ENCODE measurements around the gene CPNE8.

CPNE8 gene

DNA sequence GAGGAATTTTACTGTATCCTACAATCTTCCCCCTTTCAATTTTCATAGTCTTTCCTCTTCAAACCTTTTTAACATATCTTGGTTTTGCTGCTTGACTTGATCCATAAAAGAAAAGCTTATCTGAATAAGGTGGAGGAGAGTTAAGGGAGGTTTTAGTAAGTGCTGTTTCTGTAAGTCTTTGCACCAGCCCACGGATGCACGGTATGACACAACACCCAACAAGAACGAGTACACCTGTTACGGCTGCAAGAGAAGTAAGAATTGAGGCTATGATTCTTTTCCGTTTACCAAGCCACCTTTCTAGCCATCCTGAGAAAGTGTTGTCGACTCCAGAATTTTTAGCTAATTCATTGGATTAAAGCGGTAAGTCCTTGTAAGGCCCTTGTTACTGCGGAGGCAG is 26.1 kb upstream of the CPNE8 start:
- TF ChIP-seq, protein P1, sequence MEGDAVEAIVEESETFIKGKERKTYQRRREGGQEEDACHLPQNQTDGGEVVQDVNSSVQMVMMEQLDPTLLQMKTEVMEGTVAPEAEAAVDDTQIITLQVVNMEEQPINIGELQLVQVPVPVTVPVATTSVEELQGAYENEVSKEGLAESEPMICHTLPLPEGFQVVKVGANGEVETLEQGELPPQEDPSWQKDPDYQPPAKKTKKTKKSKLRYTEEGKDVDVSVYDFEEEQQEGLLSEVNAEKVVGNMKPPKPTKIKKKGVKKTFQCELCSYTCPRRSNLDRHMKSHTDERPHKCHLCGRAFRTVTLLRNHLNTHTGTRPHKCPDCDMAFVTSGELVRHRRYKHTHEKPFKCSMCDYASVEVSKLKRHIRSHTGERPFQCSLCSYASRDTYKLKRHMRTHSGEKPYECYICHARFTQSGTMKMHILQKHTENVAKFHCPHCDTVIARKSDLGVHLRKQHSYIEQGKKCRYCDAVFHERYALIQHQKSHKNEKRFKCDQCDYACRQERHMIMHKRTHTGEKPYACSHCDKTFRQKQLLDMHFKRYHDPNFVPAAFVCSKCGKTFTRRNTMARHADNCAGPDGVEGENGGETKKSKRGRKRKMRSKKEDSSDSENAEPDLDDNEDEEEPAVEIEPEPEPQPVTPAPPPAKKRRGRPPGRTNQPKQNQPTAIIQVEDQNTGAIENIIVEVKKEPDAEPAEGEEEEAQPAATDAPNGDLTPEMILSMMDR (IDR thresholded peaks at IDR 0.05; ENCODE audit: low read depth, low read length, missing control alignments): no peak
- H3K4me3 ChIP-seq (ENCODE audit: low read depth, low read length): no peak overlapping the region
- DNase-seq (ENCODE audit: low read depth): no peak

DNA sequence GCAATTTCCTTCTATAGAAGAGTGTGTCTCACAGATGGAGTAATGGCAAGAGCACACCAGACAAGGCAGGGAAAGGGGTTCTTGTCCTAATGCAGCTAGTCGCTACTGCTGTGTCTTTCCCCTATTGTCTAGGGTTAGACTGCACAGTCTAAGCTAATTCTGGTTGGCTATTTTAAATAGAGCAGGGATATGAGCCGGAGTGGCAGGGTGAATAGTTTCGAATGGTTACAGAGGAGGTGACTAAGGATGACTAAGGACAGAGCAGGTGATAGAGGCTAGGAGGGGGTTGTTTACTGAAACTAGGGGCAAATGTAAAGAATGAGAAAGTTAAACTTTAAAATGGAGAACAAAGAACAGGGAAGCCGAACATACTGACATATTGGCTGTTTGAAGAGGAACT is 25.6 kb upstream of the CPNE8 start:
- H3K4me3 ChIP-seq (ENCODE audit: low read depth, low read length): no peak overlapping the region
- TF ChIP-seq, protein P1 (IDR thresholded peaks at IDR 0.05; ENCODE audit: low read depth, low read length, missing control alignments): no peak
- DNase-seq (ENCODE audit: low read depth): no peak

DNA sequence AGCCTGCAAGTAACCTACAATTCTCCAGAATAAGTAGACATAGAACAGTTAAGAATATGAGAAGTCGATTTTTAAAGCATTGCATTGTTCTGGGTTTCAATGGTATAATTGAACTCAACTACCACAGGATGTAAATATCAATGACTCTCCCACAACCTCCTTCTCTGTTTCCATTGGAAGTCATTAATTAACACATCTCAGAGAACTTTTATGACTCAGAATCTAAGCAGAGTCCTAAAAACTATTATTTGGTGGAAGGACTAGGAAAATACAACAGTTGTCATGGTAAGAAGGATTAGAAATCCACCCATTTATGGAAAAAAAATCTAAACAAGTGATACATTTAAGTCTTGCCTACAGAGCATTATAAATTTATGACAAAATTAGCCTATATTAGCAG is 21.1 kb upstream of the CPNE8 start:
- TF ChIP-seq, protein P1 (IDR thresholded peaks at IDR 0.05; ENCODE audit: low read depth, low read length, missing control alignments): no peak
- H3K4me3 ChIP-seq (ENCODE audit: low read depth, low read length): no peak overlapping the region
- no peak for DNase-seq (ENCODE audit: low read depth)

DNA sequence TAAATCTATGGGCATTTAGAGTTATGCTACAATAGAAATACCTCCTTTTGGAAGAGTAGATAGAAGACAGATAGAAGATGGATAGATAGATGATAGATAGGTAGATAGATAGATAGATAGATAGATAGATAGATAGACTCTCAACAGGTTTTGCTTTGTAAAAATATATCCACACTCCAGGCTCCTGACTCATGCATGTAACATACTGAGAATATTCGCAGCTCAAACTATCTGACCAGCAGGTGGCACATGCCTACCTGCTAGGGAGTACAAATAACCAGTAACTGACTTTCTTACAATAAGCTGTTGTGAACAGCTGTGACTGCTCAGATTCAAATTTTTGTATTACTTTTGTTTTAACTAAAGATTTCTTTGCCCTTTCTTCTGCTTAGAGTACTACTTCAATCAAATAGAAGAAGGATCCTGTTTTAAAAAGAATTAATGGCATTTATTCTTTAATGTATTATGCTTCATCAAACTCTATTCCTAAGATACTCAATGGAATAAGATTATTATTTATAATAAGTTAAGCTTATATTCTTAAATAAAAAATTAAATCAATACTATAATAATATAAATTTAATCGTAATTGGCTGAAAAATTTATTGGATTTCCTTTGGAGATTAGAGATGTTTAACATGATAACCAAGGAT is 15.8 kb upstream of the CPNE8 start:
- TF ChIP-seq, protein P1 (IDR thresholded peaks at IDR 0.05; ENCODE audit: low read depth, low read length, missing control alignments): peak; percentile 40
- no peak overlapping the region for H3K4me3 ChIP-seq (ENCODE audit: low read depth, low read length)
- no peak for DNase-seq (ENCODE audit: low read depth)

DNA sequence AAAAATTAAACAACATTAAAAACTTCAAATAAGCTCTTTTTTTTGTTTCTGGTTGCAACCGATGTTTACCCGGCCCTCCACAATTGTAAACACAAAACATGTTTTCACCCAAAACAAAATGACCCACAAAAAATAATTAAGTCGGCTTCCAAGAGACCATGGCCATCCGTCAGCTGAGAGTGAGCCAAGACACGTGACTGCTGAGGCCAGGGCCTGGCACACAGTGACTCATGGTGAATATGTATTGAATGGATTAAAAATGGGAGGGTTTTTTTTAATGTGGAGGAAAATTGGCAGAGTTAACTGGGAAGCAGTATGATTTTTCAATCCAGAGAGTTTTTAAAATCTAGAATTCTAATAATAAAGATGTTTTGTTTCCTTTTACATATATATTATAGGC is 13.8 kb upstream of the CPNE8 start:
- no peak overlapping the region for H3K4me3 ChIP-seq (ENCODE audit: low read depth, low read length)
- TF ChIP-seq, protein P1 (IDR thresholded peaks at IDR 0.05; ENCODE audit: low read depth, low read length, missing control alignments): no peak
- no peak for DNase-seq (ENCODE audit: low read depth)

DNA sequence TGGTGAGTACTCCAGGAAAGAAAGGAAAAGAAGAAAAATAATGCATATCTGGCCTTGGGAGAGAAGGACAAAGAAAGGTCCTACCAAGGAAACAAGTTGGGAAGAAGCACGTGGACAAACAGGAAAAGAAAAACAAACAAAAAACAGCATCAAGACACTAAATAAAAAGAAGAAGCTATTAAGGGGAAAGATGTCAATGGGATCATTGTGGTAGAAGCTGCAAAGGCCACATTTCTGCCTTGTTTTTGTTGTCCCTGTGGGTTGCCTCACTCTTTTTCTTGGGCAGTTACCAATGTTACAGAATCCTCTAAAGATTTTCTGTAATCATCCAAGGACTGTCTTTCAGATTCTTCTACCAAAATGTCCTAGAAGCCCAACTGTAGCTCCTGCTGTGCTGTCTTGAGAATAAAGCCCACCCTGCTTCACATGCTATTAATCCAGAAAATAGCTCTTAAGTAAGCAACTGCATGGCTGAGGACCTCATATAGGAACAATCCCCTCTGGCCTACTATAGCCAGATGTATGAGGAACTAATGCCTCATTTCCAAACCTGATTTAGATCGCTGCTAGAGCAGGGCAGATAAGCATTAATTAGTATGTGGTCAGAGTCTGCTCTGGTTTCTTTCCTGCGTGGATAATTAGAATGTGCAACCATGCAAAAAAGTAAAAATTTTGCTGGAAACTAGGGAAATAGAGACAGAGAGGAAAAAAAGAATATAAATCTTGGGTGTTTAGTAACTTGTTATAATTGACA is 10.2 kb upstream of the CPNE8 start:
- no peak for DNase-seq (ENCODE audit: low read depth)
- H3K4me3 ChIP-seq (ENCODE audit: low read depth, low read length): no peak overlapping the region
- TF ChIP-seq, protein P1 (IDR thresholded peaks at IDR 0.05; ENCODE audit: low read depth, low read length, missing control alignments): no peak
